Caco-2 (cell line): ENCODE measurements around the gene MIPEP. TPM values are rescaled to one million over a fixed set of nuclear protein-coding genes. Genes with fewer than 3 reads are reported as not detected.

Experiments
- BruUV-seq: library from RNA; stranded (reverse); fragments of 400-500 nt; replicated peaks from 2 replicates; lab custom pipeline; 2021; lab: Mats Ljungman, UMichigan
- CTCF ChIA-PET: fragments of 300-600 bp; sonication (Branson Sonifier 250); formaldehyde crosslinking; loops from one replicate; lab custom pipeline; 2022; ENCODE audit warnings: antibody characterized with exemption; lab: Charles Lee
- POLR2A ChIA-PET: fragments of 300-600 bp; sonication (Branson Sonifier 250); formaldehyde crosslinking; loops from one replicate; lab custom pipeline; 2022; ENCODE audit warnings: antibody characterized with exemption; lab: Charles Lee
- DNase-seq, 2 experiments: peaks; one replicate each; pipeline versions ENCODE4 v3.0.0 to v3.0.0-alpha.2; 2020 to 2022
- H3K27me3 ChIP-seq: replicated peaks from 2 replicates; pipeline ENCODE4 v1.6.0; 2011; ENCODE audit warnings: low read length; ENCODE audit not compliant: control insufficient read depth, insufficient read depth
- H3K36me3 ChIP-seq: 2 replicates; pipeline ENCODE4 v1.5.1; 2011; ENCODE audit warnings: low read length; ENCODE audit not compliant: control insufficient read depth, insufficient read depth
- H3K4me1 ChIP-seq: fragments of 250-450 bp; sonication (Bioruptor Pico); 2 replicates; pipeline ENCODE4 v1.5.1; 2020; ENCODE audit warnings: mild to moderate bottlenecking
- H3K4me3 ChIP-seq: 2 replicates; pipeline ENCODE4 v1.5.1; 2011; ENCODE audit warnings: low read depth, mild to moderate bottlenecking, control low read depth, low read length
- H3K9me3 ChIP-seq: fragments of 250-450 bp; sonication (Bioruptor Pico); 2 replicates; pipeline ENCODE4 v1.5.1; 2020; ENCODE audit warnings: mild to moderate bottlenecking, moderate library complexity
- H3K27ac Mint-ChIP-seq: one replicate; pipeline ENCODE4 v1.8.0; 2022; ENCODE audit warnings: mixed read lengths; ENCODE audit not compliant: unreplicated experiment
- H3K27me3 Mint-ChIP-seq: one replicate; pipeline ENCODE4 v1.8.0; 2022; ENCODE audit warnings: mixed read lengths; ENCODE audit not compliant: insufficient read depth, unreplicated experiment
- H3K36me3 Mint-ChIP-seq: one replicate; pipeline ENCODE4 v1.8.0; 2022; ENCODE audit warnings: mild to moderate bottlenecking, mixed read lengths; ENCODE audit not compliant: insufficient read depth, unreplicated experiment
- H3K4me1 Mint-ChIP-seq: one replicate; pipeline ENCODE4 v1.8.0; 2022; ENCODE audit warnings: low read depth, mixed read lengths; ENCODE audit not compliant: unreplicated experiment
- H3K4me3 Mint-ChIP-seq: one replicate; pipeline ENCODE4 v1.8.0; 2022; ENCODE audit warnings: mild to moderate bottlenecking, moderate library complexity, mixed read lengths; ENCODE audit not compliant: unreplicated experiment
- H3K9me3 Mint-ChIP-seq: one replicate; pipeline ENCODE4 v1.8.0; 2022; ENCODE audit warnings: mixed read lengths; ENCODE audit not compliant: unreplicated experiment
- intact Hi-C: fragments of 100-400 bp; cut with micrococcal nuclease; formaldehyde crosslinking; loops from one replicate; pipeline ENCODE4 v1.10.0; 2022; ENCODE audit not compliant: unreplicated experiment
- total RNA-seq: library from RNA; stranded (reverse); gene quantifications from 2 replicates; pipeline ENCODE4 v1.2.3, GENCODE V29; 2022
- TF ChIP-seq, protein P1 (sequence below), 2 experiments: fragments of 200-600 bp in 1 of 2; IDR thresholded peaks; 1 replicate in 1 of 2; 2 replicates in 1 of 2; pipeline versions ENCODE4 v1.5.1 to v1.8.0; 2011 to 2022; ENCODE audit warnings: antibody characterized with exemption in 1 of 2, control low read depth in 1 of 2, inconsistent platforms in 1 of 2, low read depth in 1 of 2, low read length in 1 of 2, mild to moderate bottlenecking in 1 of 2, moderate library complexity in 1 of 2; ENCODE audit not compliant: insufficient read depth in 1 of 2, severe bottlenecking in 1 of 2, unreplicated experiment in 1 of 2

MIPEP gene
- total RNA-seq, 1 experiment from 2014 or later, result 40.6 TPM

DNA sequence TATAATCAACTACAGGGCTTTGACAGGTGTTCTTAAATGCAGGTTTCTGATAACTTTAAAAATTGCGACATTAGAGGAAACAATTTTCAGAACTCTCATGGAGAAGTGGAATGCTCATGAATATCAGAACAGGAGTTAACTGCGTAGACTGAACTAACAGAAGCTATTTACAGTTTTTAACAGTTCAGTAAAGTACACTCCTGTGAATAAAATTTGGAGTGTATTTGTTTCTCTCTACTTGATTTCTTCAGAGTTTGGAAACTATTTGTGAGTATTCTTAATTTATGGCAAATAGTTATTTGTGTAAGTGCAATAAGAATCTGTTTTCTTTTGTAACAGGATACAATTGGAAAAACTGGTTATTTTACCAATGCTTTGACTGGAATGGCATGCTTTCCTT lies 204.6 kb downstream of the MIPEP start:
- no peak overlapping the region for H3K4me3 ChIP-seq
- no peaks in the 10 kb centered on the region for H3K27me3 ChIP-seq
- no peaks in the 10 kb centered on the region for H3K9me3 ChIP-seq
- intact Hi-C loops, result no loop called here
- Mint-ChIP-seq H3K36me3 (no peaks in the 10 kb centered on the region), H3K9me3 (no peaks in the 10 kb centered on the region), H3K4me1 (peaks cover 6% of the 10 kb centered on the region), H3K27ac (no peak overlapping the region), H3K4me3 (no peak overlapping the region), H3K27me3 (no peaks in the 10 kb centered on the region)
- ChIA-PET CTCF (no interaction called here), POLR2A (no interaction called here)
- no peak for DNase-seq
- no TSS peak for BruUV-seq
- TF ChIP-seq, protein P1, sequence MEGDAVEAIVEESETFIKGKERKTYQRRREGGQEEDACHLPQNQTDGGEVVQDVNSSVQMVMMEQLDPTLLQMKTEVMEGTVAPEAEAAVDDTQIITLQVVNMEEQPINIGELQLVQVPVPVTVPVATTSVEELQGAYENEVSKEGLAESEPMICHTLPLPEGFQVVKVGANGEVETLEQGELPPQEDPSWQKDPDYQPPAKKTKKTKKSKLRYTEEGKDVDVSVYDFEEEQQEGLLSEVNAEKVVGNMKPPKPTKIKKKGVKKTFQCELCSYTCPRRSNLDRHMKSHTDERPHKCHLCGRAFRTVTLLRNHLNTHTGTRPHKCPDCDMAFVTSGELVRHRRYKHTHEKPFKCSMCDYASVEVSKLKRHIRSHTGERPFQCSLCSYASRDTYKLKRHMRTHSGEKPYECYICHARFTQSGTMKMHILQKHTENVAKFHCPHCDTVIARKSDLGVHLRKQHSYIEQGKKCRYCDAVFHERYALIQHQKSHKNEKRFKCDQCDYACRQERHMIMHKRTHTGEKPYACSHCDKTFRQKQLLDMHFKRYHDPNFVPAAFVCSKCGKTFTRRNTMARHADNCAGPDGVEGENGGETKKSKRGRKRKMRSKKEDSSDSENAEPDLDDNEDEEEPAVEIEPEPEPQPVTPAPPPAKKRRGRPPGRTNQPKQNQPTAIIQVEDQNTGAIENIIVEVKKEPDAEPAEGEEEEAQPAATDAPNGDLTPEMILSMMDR (IDR thresholded peaks at IDR 0.05; ENCODE audit: insufficient read depth in 1 of 2, low read depth in 1 of 2, low read length in 1 of 2, severe bottlenecking in 1 of 2, unreplicated experiment in 1 of 2), result no peak
- no peaks in the 10 kb centered on the region for H3K36me3 ChIP-seq
- no peaks in the 10 kb centered on the region; the same call in 1 of the 2 replicates for H3K4me1 ChIP-seq

DNA sequence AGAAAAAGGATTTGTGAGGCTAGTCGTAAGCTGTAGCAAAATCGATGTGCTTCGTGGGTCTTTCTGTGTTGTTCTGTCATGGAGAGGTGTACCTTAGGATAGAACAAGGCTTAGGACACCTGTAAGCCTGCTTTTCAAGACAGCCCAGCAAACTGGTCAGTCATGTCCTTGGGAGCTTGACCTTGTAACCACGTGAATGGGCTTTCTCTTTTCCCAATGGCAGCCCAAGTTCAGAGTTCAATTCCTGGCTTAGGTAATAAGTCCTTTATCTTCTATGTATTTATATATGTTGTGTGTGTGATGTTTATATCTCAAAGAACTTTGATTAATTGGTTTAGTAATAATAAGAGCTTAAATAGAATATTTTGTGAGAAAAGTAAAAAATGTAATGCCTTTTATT lies 206.1 kb downstream of the MIPEP start:
- H3K27me3 Mint-ChIP-seq, result no peaks in the 10 kb centered on the region
- H3K9me3 Mint-ChIP-seq, result no peaks in the 10 kb centered on the region
- BruUV-seq, result no TSS peak
- intact Hi-C loops, result no loop called here
- Histone ChIP-seq H3K27me3 (no peaks in the 10 kb centered on the region), H3K36me3 (no peaks in the 10 kb centered on the region), H3K4me1 (no peaks in the 10 kb centered on the region; the same call in 1 of the 2 replicates), H3K9me3 (peaks cover 2% of the 10 kb centered on the region), H3K4me3 (no peak overlapping the region)
- ChIA-PET POLR2A (no interaction called here), CTCF (no interaction called here)
- H3K4me3 Mint-ChIP-seq, result no peak overlapping the region
- H3K4me1 Mint-ChIP-seq, result peaks cover 6% of the 10 kb centered on the region
- H3K36me3 Mint-ChIP-seq, result no peaks in the 10 kb centered on the region
- TF ChIP-seq, protein P1 (IDR thresholded peaks at IDR 0.05; ENCODE audit: insufficient read depth in 1 of 2, low read depth in 1 of 2, low read length in 1 of 2, severe bottlenecking in 1 of 2, unreplicated experiment in 1 of 2), result no peak
- no peak overlapping the region for H3K27ac Mint-ChIP-seq
- DNase-seq, result no peak

DNA sequence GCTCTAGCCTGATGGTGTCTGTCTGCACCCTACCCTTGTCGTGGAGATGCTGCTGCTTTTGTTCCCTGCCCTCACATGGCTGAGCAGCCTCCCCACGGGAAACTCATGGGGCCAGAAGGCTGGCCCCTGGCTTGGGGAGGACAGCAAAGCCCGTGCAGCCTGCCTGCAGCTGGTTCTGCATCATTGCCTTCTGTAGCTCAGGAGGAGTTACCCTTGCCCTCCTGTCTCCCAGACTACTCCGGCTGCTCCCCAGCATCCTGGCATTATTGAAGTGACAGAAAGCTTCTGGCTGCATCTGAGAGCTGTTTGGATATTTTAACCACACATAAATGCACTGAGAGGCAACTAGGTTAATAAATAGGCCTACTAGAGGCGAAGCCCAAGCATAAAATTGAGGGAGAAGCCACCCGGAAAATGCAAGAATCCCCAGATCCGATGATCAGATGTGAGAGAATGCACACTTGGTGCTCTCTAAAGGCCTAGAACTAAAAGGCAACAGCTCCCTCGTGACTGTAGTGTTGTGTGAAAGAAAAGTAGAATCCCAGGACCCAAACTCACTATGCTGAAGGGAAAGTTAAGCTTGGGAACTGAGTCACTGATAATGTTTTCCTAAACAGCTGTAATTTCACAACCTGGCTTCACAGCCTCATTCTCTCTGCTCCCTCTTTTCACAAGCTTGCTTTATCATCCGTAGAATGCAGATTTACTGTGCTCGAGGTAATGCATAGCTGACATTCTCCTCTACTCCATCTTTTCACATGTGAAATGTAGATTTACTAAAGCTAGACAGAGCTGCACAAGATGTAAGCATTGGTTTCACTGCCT lies 208.1 kb downstream of the MIPEP start:
- TF ChIP-seq, protein P1 (IDR thresholded peaks at IDR 0.05; ENCODE audit: insufficient read depth in 1 of 2, low read depth in 1 of 2, low read length in 1 of 2, severe bottlenecking in 1 of 2, unreplicated experiment in 1 of 2), result no peak
- no peak for DNase-seq
- peaks cover 6% of the 10 kb centered on the region for H3K4me1 Mint-ChIP-seq
- no peaks in the 10 kb centered on the region for H3K27me3 Mint-ChIP-seq
- BruUV-seq, result no TSS peak
- H3K4me1 ChIP-seq, result no peaks in the 10 kb centered on the region; the same call in 1 of the 2 replicates
- no peaks in the 10 kb centered on the region; the same call in 1 of the 2 replicates for H3K36me3 ChIP-seq
- H3K27me3 ChIP-seq, result no peaks in the 10 kb centered on the region
- peaks cover 7% of the 10 kb centered on the region for H3K9me3 ChIP-seq
- ChIA-PET CTCF (no interaction called here), POLR2A (no interaction called here)
- H3K27ac Mint-ChIP-seq, result no peak overlapping the region
- intact Hi-C loops, result no loop called here
- no peak overlapping the region for H3K4me3 ChIP-seq
- H3K36me3 Mint-ChIP-seq, result peaks cover 15% of the 10 kb centered on the region
- no peaks in the 10 kb centered on the region for H3K9me3 Mint-ChIP-seq
- no peak overlapping the region for H3K4me3 Mint-ChIP-seq

Other genes with a start within 250 kb of the MIPEP start
- not detected in 2 replicates for gene C1QTNF9B, start 8.1 kb upstream of the MIPEP start, total RNA-seq